HepG2 (cell line): Measurements from ENCODE around the gene DNAJB8. TPM values are rescaled to one million over a fixed set of nuclear protein-coding genes. Genes with fewer than 3 reads are reported as not detected.

Experiments used
- ATAC-seq: fragments of 200-7000 bp; cut with Tn5 transposase; 3 replicates; pipeline ENCODE4 v1.9.1; 2020; ENCODE audit warnings: mild to moderate bottlenecking, moderate library complexity
- BruUV-seq: library from RNA; stranded (reverse); fragments of 400-500 nt; replicated peaks from 2 replicates; lab custom pipeline; 2021; lab: Mats Ljungman, UMichigan
- CTCF ChIA-PET: fragments of 300-600 bp; formaldehyde crosslinking; extraction: SDS; loops from one replicate; lab custom pipeline; 2021; ENCODE audit warnings: low total read pairs, inconsistent platforms, low intra/inter-chr PET ratio; lab: Yijun Ruan, JAX
- POLR2A ChIA-PET: fragments of 350-600 bp; sonication (Branson Sonifier 250); formaldehyde crosslinking; loops from one replicate; lab custom pipeline; 2020; ENCODE audit warnings: antibody characterized with exemption, inconsistent platforms; lab: Yijun Ruan, JAX
- DNase-seq: peaks from one replicate; pipeline ENCODE4 v3.0.0-alpha.2; 2015; ENCODE audit warnings: low spot score
- FAIRE-seq: peaks from 3 replicates; lab custom pipeline; 2011; peaks lifted over from hg19 to GRCh38; lab: Jason Lieb, UNC
- H2AFZ ChIP-seq: one replicate; pipeline ENCODE4 v1.6.1; 2011; ENCODE audit warnings: low read length, inconsistent platforms
- H3K27ac ChIP-seq: fragments of 300-600 bp; 3 replicates; pipeline ENCODE4 v1.8.0; 2011; ENCODE audit warnings: mixed run types, mild to moderate bottlenecking, mixed read lengths, low read length, inconsistent platforms; ENCODE audit not compliant: insufficient read depth; ENCODE audit errors: extremely low read length
- H3K27me3 ChIP-seq, 2 experiments: fragments of 200-600 bp in 1 of 2; 2 replicates in 1 of 2; 3 replicates in 1 of 2; pipeline versions ENCODE4 v1.6.0 to v1.8.0; 2011; ENCODE audit warnings: low read length in 2 of 2, mild to moderate bottlenecking in 2 of 2, moderate library complexity in 2 of 2, inconsistent platforms in 1 of 2; ENCODE audit not compliant: insufficient read depth in 2 of 2, control insufficient read depth in 1 of 2
- H3K36me3 ChIP-seq, 2 experiments: fragments of 200-600 bp in 1 of 2; replicated peaks in 1 of 2; 2 replicates in 1 of 2; 3 replicates in 1 of 2; pipeline versions ENCODE4 v1.5.1 to v1.8.0; 2011; ENCODE audit warnings: low read length in 2 of 2, inconsistent platforms in 1 of 2; ENCODE audit not compliant: insufficient read depth in 2 of 2, control insufficient read depth in 1 of 2
- H3K4me1 ChIP-seq: 2 replicates; pipeline ENCODE4 v1.5.1; 2012; ENCODE audit warnings: low read length, inconsistent platforms; ENCODE audit not compliant: insufficient read depth
- H3K4me2 ChIP-seq: 2 replicates; pipeline ENCODE4 v1.6.0; 2011; ENCODE audit warnings: low read depth, low read length, inconsistent platforms
- H3K4me3 ChIP-seq, 3 experiments: fragments of 200-600 bp in 1 of 3; sonication (generic), shearing (Covaris generic) in 1 of 3; replicated peaks in 1 of 3; 2 replicates each; pipeline ENCODE4 v1.5.1; 2011 to 2016; ENCODE audit warnings: low read length in 3 of 3, inconsistent platforms in 2 of 3, low read depth in 2 of 3, mild to moderate bottlenecking in 2 of 3, control low read depth in 1 of 3, mixed read lengths in 1 of 3; ENCODE audit not compliant: insufficient read depth in 1 of 3
- H3K79me2 ChIP-seq: one replicate; pipeline ENCODE4 v1.6.1; 2011; ENCODE audit warnings: low read length, inconsistent platforms; ENCODE audit not compliant: insufficient read depth
- H3K9ac ChIP-seq: 2 replicates; pipeline ENCODE4 v1.6.0; 2011; ENCODE audit warnings: mild to moderate bottlenecking, low read depth, low read length, inconsistent platforms; ENCODE audit not compliant: insufficient read depth
- H3K9me3 ChIP-seq: 2 replicates; pipeline ENCODE4 v1.5.1; 2012; ENCODE audit warnings: mild to moderate bottlenecking, low read length
- H4K20me1 ChIP-seq: 2 replicates; pipeline ENCODE4 v1.6.0; 2011; ENCODE audit warnings: inconsistent platforms, mild to moderate bottlenecking, low read length, moderate library complexity; ENCODE audit not compliant: insufficient read depth
- BRCA1 ChIP-seq: sonication (generic); formaldehyde crosslinking; IDR thresholded peaks from 2 replicates; pipeline ENCODE4 v1.4.0; 2020; ENCODE audit warnings: missing genetic modification reagents
- CEBPB ChIP-seq: IDR thresholded peaks from 2 replicates; pipeline ENCODE4 v1.6.1; 2011; ENCODE audit warnings: low read depth, low read length, improper control_type of control experiment, borderline replicate concordance
- DBP ChIP-seq: sonication (generic); formaldehyde crosslinking; IDR thresholded peaks from 2 replicates; pipeline ENCODE4 v1.4.0; 2020; ENCODE audit warnings: missing genetic modification reagents; ENCODE audit errors: not compliant biosample characterization
- HNF1A ChIP-seq, 2 experiments: sonication (generic) in 1 of 2; formaldehyde crosslinking in 1 of 2; IDR thresholded peaks; 2 replicates each; pipeline versions ENCODE4 v1.4.0 to v1.6.1; 2016 to 2020; ENCODE audit warnings: borderline replicate concordance in 1 of 2, low read depth in 1 of 2, mild to moderate bottlenecking in 1 of 2, missing genetic modification reagents in 1 of 2
- ISX ChIP-seq: sonication (generic); formaldehyde crosslinking; conservative IDR thresholded peaks from 2 replicates; pipeline ENCODE4 v1.5.0; 2020; ENCODE audit warnings: missing genetic modification reagents
- MATR3 ChIP-seq: sonication (generic); formaldehyde crosslinking; IDR thresholded peaks from 2 replicates; pipeline ENCODE4 v1.4.0; 2020; ENCODE audit warnings: missing genetic modification reagents
- NCOA5 ChIP-seq: sonication (generic); formaldehyde crosslinking; IDR thresholded peaks from 2 replicates; pipeline ENCODE4 v1.4.0; 2020; ENCODE audit warnings: missing genetic modification reagents
- SCMH1 ChIP-seq: sonication (generic); formaldehyde crosslinking; IDR thresholded peaks from 2 replicates; pipeline ENCODE4 v1.9.0; 2021; ENCODE audit warnings: missing genetic modification reagents, mild to moderate bottlenecking, borderline replicate concordance
- SIX1 ChIP-seq: sonication (generic); formaldehyde crosslinking; IDR thresholded peaks from 2 replicates; pipeline ENCODE4 v1.4.0; 2020; ENCODE audit warnings: missing genetic modification reagents, borderline replicate concordance
- SRSF1 ChIP-seq: fragments of 200-400 bp; formaldehyde crosslinking; optimal IDR thresholded peaks from 2 replicates; pipeline ENCODE3; 2017; ENCODE audit warnings: mild to moderate bottlenecking, low read depth, low read length, moderate library complexity
- STAT6 ChIP-seq: sonication (generic); formaldehyde crosslinking; IDR thresholded peaks from 2 replicates; pipeline ENCODE4 v1.4.0; 2020; ENCODE audit warnings: missing genetic modification reagents, mild to moderate bottlenecking, borderline replicate concordance
- THYN1 ChIP-seq: sonication (generic); formaldehyde crosslinking; IDR thresholded peaks from 2 replicates; pipeline ENCODE4 v1.8.1; 2023; ENCODE audit warnings: low read depth, mild to moderate bottlenecking, moderate library complexity, missing genetic modification reagents, borderline replicate concordance
- TMF1 ChIP-seq: sonication (generic); formaldehyde crosslinking; IDR thresholded peaks from 2 replicates; pipeline ENCODE4 v1.8.1; 2022; ENCODE audit warnings: low read depth, missing genetic modification reagents
- ZNF558 ChIP-seq: sonication (generic); formaldehyde crosslinking; IDR thresholded peaks from 2 replicates; pipeline ENCODE4 v1.9.0; 2022; ENCODE audit warnings: mild to moderate bottlenecking, missing genetic modification reagents, borderline replicate concordance
- ZNF792 ChIP-seq: IDR thresholded peaks from 2 replicates; pipeline ENCODE4 v1.6.1; 2016
- WGBS: methylation state at CpG from one replicate; pipeline ENCODE4 v1.1.6; 2017; ENCODE audit warnings: low lambda C conversion rate; 5-methylcytosine and 5-hydroxymethylcytosine counted together
- in situ Hi-C: cut with HindIII; loops from 2 replicates; pipeline ENCODE4 v1.10.0; 2017; ENCODE audit warnings: low pct_unique_long_range_greater_than_20kb; ENCODE audit not compliant: extremely low pct_ligation_motif_present
- intact Hi-C: fragments of 100-400 bp; cut with micrococcal nuclease; formaldehyde crosslinking; loops from one replicate; pipeline ENCODE4 v1.10.0; 2022; ENCODE audit not compliant: unreplicated experiment
- polyA plus RNA-seq, 8 experiments: library from polyadenylated mRNA; depleted of rRNA in 3 of 8; stranded (reverse) in 7 of 8; unstranded in 1 of 8; fragments of >200 nt; fragmentation: Illumina TruSeq in 4 of 8; extraction: Trizol in 4 of 8; gene quantifications; 2 replicates each; pipeline versions ENCODE4 v1.2.1 to v1.2.3, GENCODE V29; 2011 to 2016; ENCODE audit warnings: low read depth in 4 of 8, missing spikeins in 1 of 8, mixed read lengths in 1 of 8; ENCODE audit not compliant: insufficient read depth in 1 of 8
- total RNA-seq, 5 experiments: library from RNA; depleted of rRNA; stranded (reverse); fragments of >200 nt; fragmentation: Illumina TruSeq; extraction: Trizol; gene quantifications; 2 replicates each; pipeline ENCODE4 v1.2.3, GENCODE V29; 2016; ENCODE audit warnings: low read depth in 1 of 5

Gene DNAJB8
- total and polyA plus RNA-seq, 2 of the 13 experiments (the other 11 are each of a cell fraction or from before 2014, with no cell fraction given): not detected

GRCh38 chr3:128496602-128497304 lies 30.1 kb upstream of the DNAJB8 start:
- Histone ChIP-seq H3K36me3 (0 out of 5 replicates have a peak, but pooled peaks cover 0 to 1% of the 10 kb centered on the region in 2 experiments), H3K9ac (no peak overlapping the region), H3K4me1 (peaks cover 21% of the 10 kb centered on the region), H3K27ac (no peak overlapping the region), H3K27me3 (no peaks in the 10 kb centered on the region), H4K20me1 (peaks cover 6% of the 10 kb centered on the region; the same call in 1 of the 2 replicates), H3K4me2 (no peak overlapping the region), H2AFZ (no peak overlapping the region), H3K79me2 (no peaks in the 10 kb centered on the region), H3K4me3 (no peak overlapping the region), H3K9me3 (no peaks in the 10 kb centered on the region)
- no TSS peak for BruUV-seq
- ChIA-PET CTCF (interaction anchor here (1.4 kb wide), 1 partner anchor 401 kb away, joined by 4 read pairs; no protein-coding TSS in a partner anchor), POLR2A (no interaction called here)
- DNase-seq (no peak), FAIRE-seq (no peak), ATAC-seq (no peak)
- intact Hi-C loops (no loop called here), in situ Hi-C loops (no loop called here)
- 99% methylated on average over 23 of the region's 45 CpGs for WGBS
- TF ChIP-seq TMF1 (CRISPR knock-in tag) (no peak), NCOA5 (CRISPR knock-in tag) (no peak), ZNF792 (CRISPR knock-in tag) (no peak), SCMH1 (CRISPR knock-in tag) (no peak), HNF1A (IDR thresholded peaks at IDR 0.05; ENCODE audit: low read depth) (no peak), HNF1A (CRISPR knock-in tag; IDR thresholded peaks at IDR 0.05; ENCODE audit: borderline replicate concordance) (no peak), DBP (no peak), ZNF558 (CRISPR knock-in tag) (no peak), SIX1 (CRISPR knock-in tag) (no peak), SRSF1 (no peak), THYN1 (no peak), CEBPB (no peak), STAT6 (no peak), ISX (CRISPR knock-in tag) (no peak), BRCA1 (CRISPR knock-in tag) (no peak), MATR3 (CRISPR knock-in tag) (no peak)
